Sigmoid colon (tissue), 4 donors: Measurements from ENCODE around the gene ITGA2.

Experiments used
- CTCF ChIP-seq, 4 experiments: fragments of 450-650 bp in 3 of 4; fragments of 200-600 bp in 1 of 4; IDR thresholded peaks; one replicate each; pipeline ENCODE4 v1.5.1; 2016 to 2019; ENCODE audit warnings: antibody characterized with exemption in 4 of 4, mild to moderate bottlenecking in 3 of 4, moderate library complexity in 2 of 4
- EP300 ChIP-seq, 4 donors: sonication (generic); formaldehyde crosslinking; IDR thresholded peaks; one replicate each; pipeline ENCODE4 v1.6.1; 2017; ENCODE audit warnings: antibody characterized with exemption in 4 of 4
- POLR2A ChIP-seq, 2 donors: fragments of 450-650 bp; IDR thresholded peaks; one replicate each; pipeline ENCODE4 v1.6.1; 2016; ENCODE audit warnings: antibody characterized with exemption in 2 of 2, mild to moderate bottlenecking in 2 of 2, moderate library complexity in 2 of 2
- POLR2AphosphoS5 ChIP-seq, 4 donors: sonication (generic); formaldehyde crosslinking; IDR thresholded peaks; one replicate each; pipeline ENCODE4 v1.6.1; 2017; ENCODE audit warnings: antibody characterized with exemption in 4 of 4

DNA sequence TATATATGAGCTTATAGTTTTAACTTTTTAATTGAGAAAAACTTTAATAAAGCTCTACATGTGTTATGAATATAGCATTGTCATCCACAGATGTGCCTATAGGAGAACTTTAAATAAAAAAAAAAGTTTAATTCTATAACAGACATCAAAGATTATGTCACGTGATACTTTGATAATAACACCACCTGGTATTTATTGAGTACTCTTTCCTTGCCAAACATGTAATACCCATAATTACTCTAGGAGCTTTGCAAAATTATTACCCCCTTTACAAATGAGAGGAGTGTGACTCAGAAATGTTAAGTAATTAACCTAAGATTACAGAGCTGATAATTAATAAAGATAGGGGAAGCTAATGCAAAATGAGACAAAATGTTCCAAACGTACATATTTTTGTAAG is 43.0 kb downstream of the ITGA2 start:
- TF ChIP-seq CTCF (IDR thresholded peaks at IDR 0.05) (no peak), POLR2A (IDR thresholded peaks at IDR 0.05) (no peak), POLR2AphosphoS5 (IDR thresholded peaks at IDR 0.05) (no peak), EP300 (IDR thresholded peaks at IDR 0.05) (no peak)
